HS-27A (cell line): ENCODE measurements around the gene RAPGEF3.
A peak's percentile ranks its signal among the peaks of the same experiment; 100 is the strongest.

Experiments used
- DNase-seq: peaks from one replicate; pipeline ENCODE4 v3.0.0-alpha.2; 2012; ENCODE audit warnings: low read depth, missing footprints

RAPGEF3 gene

GRCh38 chr12:47742253-47742825 is 16.3 kb downstream of the RAPGEF3 start:
- no peak for DNase-seq

DNA sequence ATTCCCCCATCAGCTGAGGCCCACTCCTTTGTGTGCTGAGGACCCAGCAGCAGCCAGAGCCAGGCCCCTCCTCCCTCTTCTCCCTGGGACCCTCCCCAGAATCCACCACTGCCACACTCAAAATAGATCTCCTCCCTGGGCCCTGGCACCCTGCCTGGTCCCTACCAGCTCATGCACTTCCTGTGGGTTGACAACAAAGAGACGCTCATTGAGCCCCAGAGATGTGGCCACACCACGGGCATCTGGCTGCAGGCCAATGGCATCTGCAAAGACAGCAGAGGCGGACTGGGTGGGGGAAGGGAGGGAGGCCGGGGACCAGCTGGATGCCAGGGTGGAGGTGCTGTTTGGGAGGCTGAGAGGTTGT is 17.4 kb downstream of the RAPGEF3 start:
- DNase-seq, result peak; percentile 68

GRCh38 chr12:47740606-47741339 is 17.9 kb downstream of the RAPGEF3 start:
- DNase-seq, result no peak

DNA sequence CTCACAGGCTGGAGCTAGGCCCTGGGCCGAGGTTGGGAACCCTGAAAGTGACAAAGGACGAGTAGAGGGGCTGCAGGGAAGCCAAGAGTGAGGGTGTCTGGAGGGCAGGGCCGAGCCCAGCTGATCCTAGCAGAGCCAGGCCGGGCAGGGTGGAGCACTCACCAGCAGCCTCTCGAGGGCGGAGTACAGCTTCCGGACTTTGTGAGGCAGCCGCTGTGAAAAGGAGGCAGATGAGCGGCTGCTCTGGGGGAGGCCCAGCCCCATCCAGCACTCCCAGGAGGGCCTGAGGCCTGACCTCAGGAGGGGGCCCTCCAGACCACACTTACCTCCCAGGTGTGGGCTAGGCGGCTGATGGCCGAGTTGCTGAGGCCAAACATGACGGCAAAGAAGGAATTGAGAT is 18.7 kb downstream of the RAPGEF3 start:
- no peak for DNase-seq

GRCh38 chr12:47739297-47739696 is 19.4 kb downstream of the RAPGEF3 start:
- no peak for DNase-seq

DNA sequence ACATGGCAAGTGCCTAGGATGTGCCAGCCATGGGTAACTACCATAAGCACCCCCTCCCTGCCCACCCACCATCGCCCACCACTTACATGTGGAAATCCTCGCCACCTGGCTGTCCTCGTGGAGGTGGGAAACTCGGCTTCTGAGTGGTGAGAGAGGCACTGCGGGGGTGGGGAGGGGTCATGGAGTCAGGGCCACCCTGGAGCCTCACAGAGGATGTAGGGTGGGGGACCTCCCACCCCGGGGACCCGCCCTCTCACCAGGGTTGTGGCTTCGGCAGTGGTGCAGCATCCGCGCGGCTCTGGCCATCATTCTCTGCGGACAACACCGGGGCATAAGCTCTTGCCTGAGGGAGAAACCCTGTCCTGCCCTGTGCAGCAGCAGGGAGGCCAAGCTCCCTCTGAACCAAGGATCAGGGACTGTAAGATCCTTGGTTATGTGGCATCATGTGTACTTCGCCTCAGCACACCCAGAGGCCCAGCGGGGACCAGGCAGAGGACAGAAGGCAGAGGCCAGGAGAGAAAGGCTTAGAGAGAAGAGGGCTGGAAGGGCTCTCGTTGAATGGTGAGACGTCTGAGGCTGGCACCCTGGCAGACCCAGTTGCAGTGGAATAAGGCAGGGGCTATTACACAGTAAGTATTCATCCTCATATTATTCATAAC is 20.6 kb downstream of the RAPGEF3 start:
- DNase-seq, result no peak

- no peak for DNase-seq
Measured at GRCh38 chr12:47736877-47737676, 21.6 kb downstream of the RAPGEF3 start.

GRCh38 chr12:47736216-47736615 is 22.5 kb downstream of the RAPGEF3 start:
- no peak for DNase-seq

- DNase-seq, result no peak
Measured at GRCh38 chr12:47735649-47736048, 23.0 kb downstream of the RAPGEF3 start.

GRCh38 chr12:47734725-47735480 is 23.8 kb downstream of the RAPGEF3 start:
- no peak for DNase-seq

DNA sequence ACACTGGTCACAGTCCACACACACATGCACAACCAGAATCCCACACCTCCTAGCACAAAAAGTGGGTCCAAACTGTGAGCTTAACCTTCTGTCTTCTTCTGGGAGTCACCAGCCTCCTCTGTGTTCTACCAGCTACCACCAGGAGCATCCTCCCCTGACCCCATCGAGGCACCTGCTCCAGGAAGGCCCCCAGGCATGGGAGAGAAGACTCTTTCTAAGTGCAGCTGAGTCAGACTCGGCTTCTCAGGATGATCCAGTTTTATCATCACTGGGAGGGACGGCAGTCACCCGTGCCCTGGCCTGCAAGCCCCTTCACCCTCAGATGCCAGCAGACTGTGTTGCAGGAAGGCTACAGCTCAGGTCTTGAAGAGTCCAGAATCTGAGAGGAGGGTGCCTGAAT is 25.5 kb downstream of the RAPGEF3 start:
- DNase-seq, result no peak

- no peak for DNase-seq
Measured at GRCh38 chr12:47732504-47732903, 26.2 kb downstream of the RAPGEF3 start.

DNA sequence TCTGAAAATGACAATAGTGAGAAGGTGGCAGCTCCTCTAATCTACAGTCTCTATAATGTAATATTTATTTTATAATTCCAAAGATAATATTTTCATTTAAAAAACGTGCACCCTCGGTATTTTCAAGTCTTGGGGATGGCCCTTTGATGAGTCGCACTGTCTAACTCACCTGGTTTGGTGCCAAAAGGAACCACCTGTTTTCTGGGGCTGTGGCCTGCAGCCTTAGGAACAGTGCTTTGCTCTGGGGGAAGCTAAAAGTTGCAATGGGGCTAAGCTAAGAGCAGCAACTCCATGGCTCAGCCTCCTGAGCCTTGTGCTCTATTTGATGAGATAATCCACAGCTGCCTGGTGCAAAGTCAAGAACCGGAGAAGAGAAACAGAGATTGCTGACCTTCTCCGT is 27.0 kb downstream of the RAPGEF3 start:
- no peak for DNase-seq

GRCh38 chr12:47730341-47730744 is 28.3 kb downstream of the RAPGEF3 start:
- no peak for DNase-seq

DNA sequence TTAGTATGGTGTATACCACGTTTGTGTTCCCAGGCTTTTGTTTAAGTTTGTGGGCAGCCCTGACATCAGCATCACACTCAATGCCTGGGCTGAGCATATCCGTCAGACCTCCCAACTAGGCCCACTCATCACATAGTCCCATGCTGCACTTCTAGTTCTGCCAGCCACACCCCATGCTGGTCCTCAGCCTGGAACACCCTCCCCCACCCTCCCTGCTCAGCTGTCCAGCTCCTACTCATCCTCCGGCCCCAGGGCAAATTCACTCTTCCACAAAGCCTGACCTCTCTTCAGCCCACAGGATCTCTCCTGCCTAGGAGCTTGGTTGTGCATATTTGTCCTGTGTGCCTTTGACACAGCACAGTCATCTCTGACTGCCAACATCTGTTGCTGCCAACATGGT is 29.4 kb downstream of the RAPGEF3 start:
- no peak for DNase-seq

DNA sequence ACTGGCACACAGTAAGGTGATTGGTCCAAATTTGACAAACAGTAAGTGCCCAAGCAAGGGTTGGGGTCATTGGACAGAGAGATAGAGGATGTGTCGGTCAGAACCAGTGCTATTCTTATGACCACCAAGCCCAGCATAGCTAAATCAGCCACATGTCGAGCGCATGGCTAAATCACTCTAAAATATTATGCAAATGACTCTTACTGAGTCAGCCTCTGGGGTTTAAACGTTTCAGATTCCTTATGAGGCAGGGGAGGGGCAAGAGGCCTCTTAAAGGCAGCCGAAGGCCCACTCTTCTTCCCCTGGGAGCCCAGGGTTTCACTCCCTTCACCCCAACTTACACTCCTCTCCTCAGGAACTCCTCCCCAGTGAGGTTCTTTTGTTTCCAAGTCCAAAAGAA is 32.8 kb downstream of the RAPGEF3 start:
- no peak for DNase-seq

GRCh38 chr12:47725091-47725772 is 33.4 kb downstream of the RAPGEF3 start, which contains the start of gene ENDOU:
Gene ENDOU, minus strand, starts transcription at chr12:47725490. Its CDS starts 77 bp downstream, at chr12:47725413.
- no peak for DNase-seq

DNA sequence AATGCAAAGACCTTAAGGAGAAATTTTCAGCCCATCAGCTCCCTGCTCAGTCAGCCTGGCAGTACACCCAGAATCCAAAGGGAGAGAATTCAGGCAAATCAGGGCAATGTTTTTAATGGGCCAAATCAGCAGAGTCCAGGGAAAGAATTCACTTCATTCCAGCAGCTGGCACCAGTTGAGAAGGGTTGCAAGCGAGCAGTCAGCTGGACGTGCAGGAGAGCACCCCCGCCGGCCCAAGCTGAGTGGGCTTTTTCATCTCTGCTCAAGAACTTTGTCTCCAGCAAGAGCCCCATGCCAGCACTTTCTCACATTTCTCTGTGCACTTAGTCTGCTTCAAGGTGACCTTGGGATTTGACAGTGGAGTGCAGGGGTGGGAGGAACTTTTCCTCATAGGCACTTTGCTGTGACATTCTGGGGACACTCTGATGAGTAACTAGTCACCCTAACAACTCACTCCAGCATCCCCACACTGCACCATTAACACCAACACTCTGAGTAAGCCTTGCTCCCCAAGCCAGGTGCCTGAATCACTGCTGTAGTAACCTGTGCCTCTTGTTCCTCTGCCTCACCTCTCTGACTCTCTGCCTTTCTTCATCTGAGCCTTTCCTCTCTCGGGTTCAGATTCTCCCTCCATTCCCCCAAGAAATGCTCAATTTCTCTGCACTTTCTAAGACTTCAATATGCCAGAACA is 35.6 kb downstream of the RAPGEF3 start:
- no peak for DNase-seq

GRCh38 chr12:47722136-47722834 is 36.4 kb downstream of the RAPGEF3 start:
- DNase-seq, result no peak

- no peak for DNase-seq
Measured at GRCh38 chr12:47721431-47721973, 37.2 kb downstream of the RAPGEF3 start.
